ENCODE results near the gene P2RY11.

DNA sequence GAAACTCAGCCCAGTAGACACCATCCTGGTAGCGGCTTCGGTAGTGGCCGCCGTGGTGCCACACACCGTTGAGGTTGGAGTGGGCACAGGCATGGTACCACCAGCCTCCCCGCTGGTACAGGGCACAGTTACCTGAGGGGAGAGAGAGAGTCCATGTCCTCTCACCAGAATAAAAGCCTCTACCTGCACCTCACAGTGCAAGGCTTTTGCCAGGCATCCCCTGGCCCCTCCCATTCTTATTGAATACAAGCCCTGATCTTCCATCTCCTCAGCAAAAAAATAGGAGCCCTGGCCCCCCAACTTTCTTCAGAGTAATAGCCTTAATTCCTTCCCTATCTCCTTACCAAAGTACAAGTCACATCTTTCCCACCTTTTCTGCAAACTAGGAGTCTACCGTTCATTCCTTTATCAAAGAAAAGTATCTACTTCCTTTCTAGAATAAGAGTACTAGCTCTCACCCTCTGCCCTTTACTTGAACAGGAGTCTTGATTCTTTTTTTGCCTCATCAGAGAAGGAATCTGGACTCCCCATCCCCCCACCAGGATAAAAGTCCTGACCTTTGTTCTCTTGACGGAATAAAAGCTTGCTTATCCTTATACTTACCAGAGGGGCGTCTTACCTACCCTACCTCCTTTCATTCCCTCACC, 18.7 kb upstream of the P2RY11 start:
- TF ChIP-seq, protein P1, sequence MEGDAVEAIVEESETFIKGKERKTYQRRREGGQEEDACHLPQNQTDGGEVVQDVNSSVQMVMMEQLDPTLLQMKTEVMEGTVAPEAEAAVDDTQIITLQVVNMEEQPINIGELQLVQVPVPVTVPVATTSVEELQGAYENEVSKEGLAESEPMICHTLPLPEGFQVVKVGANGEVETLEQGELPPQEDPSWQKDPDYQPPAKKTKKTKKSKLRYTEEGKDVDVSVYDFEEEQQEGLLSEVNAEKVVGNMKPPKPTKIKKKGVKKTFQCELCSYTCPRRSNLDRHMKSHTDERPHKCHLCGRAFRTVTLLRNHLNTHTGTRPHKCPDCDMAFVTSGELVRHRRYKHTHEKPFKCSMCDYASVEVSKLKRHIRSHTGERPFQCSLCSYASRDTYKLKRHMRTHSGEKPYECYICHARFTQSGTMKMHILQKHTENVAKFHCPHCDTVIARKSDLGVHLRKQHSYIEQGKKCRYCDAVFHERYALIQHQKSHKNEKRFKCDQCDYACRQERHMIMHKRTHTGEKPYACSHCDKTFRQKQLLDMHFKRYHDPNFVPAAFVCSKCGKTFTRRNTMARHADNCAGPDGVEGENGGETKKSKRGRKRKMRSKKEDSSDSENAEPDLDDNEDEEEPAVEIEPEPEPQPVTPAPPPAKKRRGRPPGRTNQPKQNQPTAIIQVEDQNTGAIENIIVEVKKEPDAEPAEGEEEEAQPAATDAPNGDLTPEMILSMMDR (IDR thresholded peaks at IDR 0.05): no peak
- TF ChIP-seq POLR2A (IDR thresholded peaks at IDR 0.05): no peak

Data from body of pancreas (tissue), 4 donors.